Neural cell (in vitro differentiated cells): ENCODE data around the gene UNC119B. TPM values are rescaled to one million over a fixed set of nuclear protein-coding genes. Genes with fewer than 3 reads are reported as not detected.

ENCODE experiments used
- H2AFZ ChIP-seq: fragments of 200-600, 300-800 bp; sonication (generic), shearing (Covaris generic); 2 replicates; pipeline ENCODE4 v1.6.0; 2014; ENCODE audit warnings: low read depth, mild to moderate bottlenecking, antibody characterized with exemption, low read length, moderate library complexity
- H3F3A ChIP-seq: fragments of 200-600 bp; shearing (Covaris generic); 2 replicates; pipeline ENCODE4 v1.6.1; 2016; ENCODE audit warnings: mild to moderate bottlenecking, moderate library complexity, mixed read lengths, antibody characterized with exemption, low read length; ENCODE audit not compliant: insufficient read depth, poor library complexity, severe bottlenecking
- H3K27ac ChIP-seq: fragments of 200-600, 300-800 bp; sonication (generic), shearing (Covaris generic); 2 replicates; pipeline ENCODE4 v1.5.1; 2014; ENCODE audit warnings: mild to moderate bottlenecking, low read length, moderate library complexity
- H3K27me3 ChIP-seq: fragments of 300-800, 200-600 bp; sonication (generic), shearing (Covaris generic); 2 replicates; pipeline ENCODE4 v1.6.0; 2014; ENCODE audit warnings: mild to moderate bottlenecking, low read depth, low read length, moderate library complexity; ENCODE audit not compliant: insufficient read depth
- H3K36me3 ChIP-seq: fragments of 300-800, 200-600 bp; sonication (generic), shearing (Covaris generic); 2 replicates; pipeline ENCODE4 v1.5.1; 2014; ENCODE audit warnings: mild to moderate bottlenecking, antibody characterized with exemption, low read length, moderate library complexity; ENCODE audit not compliant: insufficient read depth
- H3K4me2 ChIP-seq: fragments of 300-800, 200-600 bp; sonication (generic), shearing (Covaris generic); 2 replicates; pipeline ENCODE4 v1.6.0; 2014; ENCODE audit warnings: mild to moderate bottlenecking, low read length
- H3K4me3 ChIP-seq: fragments of 300-800, 200-600 bp; sonication (generic), shearing (Covaris generic); 2 replicates; pipeline ENCODE4 v1.5.1; 2014; ENCODE audit warnings: mild to moderate bottlenecking, low read length, moderate library complexity
- H3K79me2 ChIP-seq: fragments of 200-600 bp; shearing (Covaris generic); replicated peaks from 2 replicates; pipeline ENCODE4 v1.6.0; 2014; ENCODE audit warnings: mild to moderate bottlenecking, low read length, moderate library complexity; ENCODE audit not compliant: insufficient read depth
- H3K9ac ChIP-seq: fragments of 300-800, 200-600 bp; sonication (generic), shearing (Covaris generic); 2 replicates; pipeline ENCODE4 v1.6.1; 2016; ENCODE audit warnings: mild to moderate bottlenecking, low read length, mixed read lengths
- H3K9me2 ChIP-seq: fragments of 200-600 bp; shearing (Covaris generic); 2 replicates; pipeline ENCODE4 v1.6.1; 2016; ENCODE audit warnings: mild to moderate bottlenecking, low read length, mixed read lengths; ENCODE audit not compliant: insufficient read depth
- H3K9me3 ChIP-seq: fragments of 200-600, 300-800 bp; sonication (generic), shearing (Covaris generic); 2 replicates; pipeline ENCODE4 v1.6.1; 2016; ENCODE audit warnings: mild to moderate bottlenecking, mixed run types, low read length, moderate library complexity, mixed read lengths
- H4K20me1 ChIP-seq: fragments of 200-600 bp; shearing (Covaris generic); 2 replicates; pipeline ENCODE4 v1.6.1; 2016; ENCODE audit warnings: mild to moderate bottlenecking, mixed run types; ENCODE audit not compliant: insufficient read depth
- EP300 ChIP-seq: fragments of 450-650 bp; conservative IDR thresholded peaks from 2 replicates; pipeline ENCODE4 v1.6.1; 2014; ENCODE audit warnings: antibody characterized with exemption, mild to moderate bottlenecking, moderate library complexity; ENCODE audit not compliant: poor library complexity, severe bottlenecking
- EZH2 ChIP-seq: fragments of 200-600, 300-800 bp; shearing (Covaris generic), sonication (generic); IDR thresholded peaks from 2 replicates; pipeline ENCODE4 v1.6.1; 2014; ENCODE audit warnings: antibody characterized with exemption, low read length, borderline replicate concordance, mild to moderate bottlenecking; ENCODE audit not compliant: insufficient read depth, poor library complexity, severe bottlenecking
- MXI1 ChIP-seq: fragments of 450-650 bp; conservative IDR thresholded peaks from 2 replicates; pipeline ENCODE4 v1.6.1; 2014; ENCODE audit warnings: antibody characterized with exemption, mild to moderate bottlenecking; ENCODE audit not compliant: poor library complexity, severe bottlenecking
- POLR2AphosphoS5 ChIP-seq: IDR thresholded peaks from 2 replicates; pipeline ENCODE4 v1.6.1; 2012
- RAD21 ChIP-seq: fragments of 450-650 bp; conservative IDR thresholded peaks from 2 replicates; pipeline ENCODE4 v1.6.1; 2014; ENCODE audit warnings: antibody characterized with exemption, mild to moderate bottlenecking, moderate library complexity
- SMC3 ChIP-seq: fragments of 450-650 bp; conservative IDR thresholded peaks from 2 replicates; pipeline ENCODE4 v1.6.1; 2014; ENCODE audit warnings: antibody characterized with exemption, mild to moderate bottlenecking, moderate library complexity; ENCODE audit not compliant: poor library complexity
- TAF1 ChIP-seq: IDR thresholded peaks from 2 replicates; pipeline ENCODE4 v1.6.1; 2012; ENCODE audit warnings: low read depth
- polyA plus RNA-seq: library from polyadenylated mRNA; depleted of rRNA; stranded (reverse); fragments of >200 nt; gene quantifications from 2 replicates; pipeline ENCODE4 v1.2.3, GENCODE V29; 2014
- TF ChIP-seq, protein P1 (sequence below): IDR thresholded peaks from 2 replicates; pipeline ENCODE4 v1.6.1; 2012; ENCODE audit warnings: borderline replicate concordance
- TF ChIP-seq, protein P2 (sequence below): fragments of 450-650 bp; IDR thresholded peaks from 2 replicates; pipeline ENCODE4 v1.5.1; 2014; ENCODE audit warnings: antibody characterized with exemption, mild to moderate bottlenecking, moderate library complexity; ENCODE audit not compliant: poor library complexity, severe bottlenecking

The UNC119B gene
- polyA plus RNA-seq, 1 donor from 2014 or later: 17.3 TPM

DNA sequence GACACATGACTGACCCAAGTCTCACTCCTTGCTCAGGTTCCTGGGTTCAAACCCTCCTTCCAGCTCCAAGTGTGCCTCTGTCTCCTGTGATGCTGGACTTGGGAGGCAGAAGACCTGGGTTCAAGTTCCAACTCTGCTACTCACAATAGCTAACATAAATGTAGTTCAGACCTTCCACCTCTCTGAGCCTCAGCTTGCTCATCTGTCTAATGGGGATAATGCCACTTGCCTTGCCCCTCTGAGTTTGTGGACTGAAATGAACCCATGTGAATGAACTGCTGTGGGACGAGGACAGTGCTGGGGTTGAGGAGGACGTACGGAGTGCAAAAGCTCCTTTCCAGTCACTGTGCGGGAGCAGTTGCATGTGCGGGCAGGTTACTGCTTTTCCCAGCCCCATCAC lies 56.3 kb downstream of the UNC119B start:
- no peaks in the 10 kb centered on the region for H4K20me1 ChIP-seq
- no peak overlapping the region for H3K4me3 ChIP-seq
- peaks cover 16% of the 10 kb centered on the region for H3K36me3 ChIP-seq

GRCh38 chr12:120767071-120768024 lies 57.1 kb downstream of the UNC119B start:
- no peak overlapping the region for H3K4me2 ChIP-seq
- H3K9ac ChIP-seq: no peak overlapping the region
- H3K27me3 ChIP-seq: no peaks in the 10 kb centered on the region
- H3K9me3 ChIP-seq: no peaks in the 10 kb centered on the region
- no peaks in the 10 kb centered on the region for H4K20me1 ChIP-seq
- H3K27ac ChIP-seq: peak overlapping the region; percentile 35
- peaks cover 16% of the 10 kb centered on the region for H3K36me3 ChIP-seq
- no peaks in the 10 kb centered on the region for H3F3A ChIP-seq
- no peaks in the 10 kb centered on the region for H3K79me2 ChIP-seq
- no peak overlapping the region for H2AFZ ChIP-seq
- H3K9me2 ChIP-seq: no peaks in the 10 kb centered on the region
- H3K4me3 ChIP-seq: peak overlapping the region; percentile 17
- TF ChIP-seq TAF1: no peak
- TF ChIP-seq SMC3: peak; percentile 56
- peak; percentile 67 for TF ChIP-seq POLR2AphosphoS5
- TF ChIP-seq RAD21: peak; percentile 41
- TF ChIP-seq, protein P1, sequence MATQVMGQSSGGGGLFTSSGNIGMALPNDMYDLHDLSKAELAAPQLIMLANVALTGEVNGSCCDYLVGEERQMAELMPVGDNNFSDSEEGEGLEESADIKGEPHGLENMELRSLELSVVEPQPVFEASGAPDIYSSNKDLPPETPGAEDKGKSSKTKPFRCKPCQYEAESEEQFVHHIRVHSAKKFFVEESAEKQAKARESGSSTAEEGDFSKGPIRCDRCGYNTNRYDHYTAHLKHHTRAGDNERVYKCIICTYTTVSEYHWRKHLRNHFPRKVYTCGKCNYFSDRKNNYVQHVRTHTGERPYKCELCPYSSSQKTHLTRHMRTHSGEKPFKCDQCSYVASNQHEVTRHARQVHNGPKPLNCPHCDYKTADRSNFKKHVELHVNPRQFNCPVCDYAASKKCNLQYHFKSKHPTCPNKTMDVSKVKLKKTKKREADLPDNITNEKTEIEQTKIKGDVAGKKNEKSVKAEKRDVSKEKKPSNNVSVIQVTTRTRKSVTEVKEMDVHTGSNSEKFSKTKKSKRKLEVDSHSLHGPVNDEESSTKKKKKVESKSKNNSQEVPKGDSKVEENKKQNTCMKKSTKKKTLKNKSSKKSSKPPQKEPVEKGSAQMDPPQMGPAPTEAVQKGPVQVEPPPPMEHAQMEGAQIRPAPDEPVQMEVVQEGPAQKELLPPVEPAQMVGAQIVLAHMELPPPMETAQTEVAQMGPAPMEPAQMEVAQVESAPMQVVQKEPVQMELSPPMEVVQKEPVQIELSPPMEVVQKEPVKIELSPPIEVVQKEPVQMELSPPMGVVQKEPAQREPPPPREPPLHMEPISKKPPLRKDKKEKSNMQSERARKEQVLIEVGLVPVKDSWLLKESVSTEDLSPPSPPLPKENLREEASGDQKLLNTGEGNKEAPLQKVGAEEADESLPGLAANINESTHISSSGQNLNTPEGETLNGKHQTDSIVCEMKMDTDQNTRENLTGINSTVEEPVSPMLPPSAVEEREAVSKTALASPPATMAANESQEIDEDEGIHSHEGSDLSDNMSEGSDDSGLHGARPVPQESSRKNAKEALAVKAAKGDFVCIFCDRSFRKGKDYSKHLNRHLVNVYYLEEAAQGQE: no peak
- TF ChIP-seq, protein P2, sequence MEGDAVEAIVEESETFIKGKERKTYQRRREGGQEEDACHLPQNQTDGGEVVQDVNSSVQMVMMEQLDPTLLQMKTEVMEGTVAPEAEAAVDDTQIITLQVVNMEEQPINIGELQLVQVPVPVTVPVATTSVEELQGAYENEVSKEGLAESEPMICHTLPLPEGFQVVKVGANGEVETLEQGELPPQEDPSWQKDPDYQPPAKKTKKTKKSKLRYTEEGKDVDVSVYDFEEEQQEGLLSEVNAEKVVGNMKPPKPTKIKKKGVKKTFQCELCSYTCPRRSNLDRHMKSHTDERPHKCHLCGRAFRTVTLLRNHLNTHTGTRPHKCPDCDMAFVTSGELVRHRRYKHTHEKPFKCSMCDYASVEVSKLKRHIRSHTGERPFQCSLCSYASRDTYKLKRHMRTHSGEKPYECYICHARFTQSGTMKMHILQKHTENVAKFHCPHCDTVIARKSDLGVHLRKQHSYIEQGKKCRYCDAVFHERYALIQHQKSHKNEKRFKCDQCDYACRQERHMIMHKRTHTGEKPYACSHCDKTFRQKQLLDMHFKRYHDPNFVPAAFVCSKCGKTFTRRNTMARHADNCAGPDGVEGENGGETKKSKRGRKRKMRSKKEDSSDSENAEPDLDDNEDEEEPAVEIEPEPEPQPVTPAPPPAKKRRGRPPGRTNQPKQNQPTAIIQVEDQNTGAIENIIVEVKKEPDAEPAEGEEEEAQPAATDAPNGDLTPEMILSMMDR: peak; percentile 49
- TF ChIP-seq MXI1: no peak
- TF ChIP-seq EP300: peak; percentile 83

More for the DNA sequence above, 56.3 kb downstream of the UNC119B start:
- no peaks in the 10 kb centered on the region for H3K79me2 ChIP-seq
- no peaks in the 10 kb centered on the region for H3K9me2 ChIP-seq
- no peaks in the 10 kb centered on the region for H3K27me3 ChIP-seq
- no peak overlapping the region for H3K4me2 ChIP-seq
- no peaks in the 10 kb centered on the region for H3K9me3 ChIP-seq
- no peaks in the 10 kb centered on the region for H3F3A ChIP-seq
- no peak overlapping the region for H3K9ac ChIP-seq
- no peak overlapping the region for H3K27ac ChIP-seq
- no peak overlapping the region for H2AFZ ChIP-seq
- TF ChIP-seq POLR2AphosphoS5 (no peak), TAF1 (no peak), MXI1 (no peak), SMC3 (no peak), EP300 (no peak), RAD21 (no peak), EZH2 (no peak)
- TF ChIP-seq, protein P1: no peak
- TF ChIP-seq, protein P2: no peak
